Mesothelial cell of epicardium (in vitro differentiated cells): ENCODE measurements around the gene ST6GAL1. TPM values are rescaled to one million over a fixed set of nuclear protein-coding genes. Genes with fewer than 3 reads are reported as not detected.

ENCODE experiments used
- DNase-seq, 2 experiments: peaks; one replicate each; pipeline ENCODE4 v3.0.0; 2021; ENCODE audit warnings: low spot score in 2 of 2; ENCODE audit not compliant: unreplicated experiment in 2 of 2
- H3K27ac Mint-ChIP-seq: 2 replicates; pipeline ENCODE4 v1.8.0; 2021; ENCODE audit warnings: mixed read lengths
- H3K27me3 Mint-ChIP-seq: 2 replicates; pipeline ENCODE4 v1.8.0; 2021; ENCODE audit warnings: low read depth, mixed read lengths
- H3K36me3 Mint-ChIP-seq: 2 replicates; pipeline ENCODE4 v1.8.0; 2021; ENCODE audit warnings: mixed read lengths
- H3K4me1 Mint-ChIP-seq: 2 replicates; pipeline ENCODE4 v1.8.0; 2021; ENCODE audit warnings: mixed read lengths
- H3K4me3 Mint-ChIP-seq: 2 replicates; pipeline ENCODE4 v1.8.0; 2021; ENCODE audit warnings: mild to moderate bottlenecking, moderate library complexity, mixed read lengths
- H3K9me3 Mint-ChIP-seq: 2 replicates; pipeline ENCODE4 v1.8.0; 2021; ENCODE audit warnings: mixed read lengths
- total RNA-seq: library from RNA; stranded (reverse); gene quantifications from 3 replicates; pipeline ENCODE4 v1.2.1, GENCODE V29; 2021
- TF ChIP-seq, protein P1 (sequence below): fragments of 200-600 bp; sonication (generic); IDR thresholded peaks from one replicate; pipeline ENCODE4 v1.5.0; 2021; ENCODE audit warnings: antibody characterized with exemption; ENCODE audit not compliant: unreplicated experiment

The ST6GAL1 gene
- total RNA-seq, 1 donor from 2014 or later: 50.3 TPM

DNA sequence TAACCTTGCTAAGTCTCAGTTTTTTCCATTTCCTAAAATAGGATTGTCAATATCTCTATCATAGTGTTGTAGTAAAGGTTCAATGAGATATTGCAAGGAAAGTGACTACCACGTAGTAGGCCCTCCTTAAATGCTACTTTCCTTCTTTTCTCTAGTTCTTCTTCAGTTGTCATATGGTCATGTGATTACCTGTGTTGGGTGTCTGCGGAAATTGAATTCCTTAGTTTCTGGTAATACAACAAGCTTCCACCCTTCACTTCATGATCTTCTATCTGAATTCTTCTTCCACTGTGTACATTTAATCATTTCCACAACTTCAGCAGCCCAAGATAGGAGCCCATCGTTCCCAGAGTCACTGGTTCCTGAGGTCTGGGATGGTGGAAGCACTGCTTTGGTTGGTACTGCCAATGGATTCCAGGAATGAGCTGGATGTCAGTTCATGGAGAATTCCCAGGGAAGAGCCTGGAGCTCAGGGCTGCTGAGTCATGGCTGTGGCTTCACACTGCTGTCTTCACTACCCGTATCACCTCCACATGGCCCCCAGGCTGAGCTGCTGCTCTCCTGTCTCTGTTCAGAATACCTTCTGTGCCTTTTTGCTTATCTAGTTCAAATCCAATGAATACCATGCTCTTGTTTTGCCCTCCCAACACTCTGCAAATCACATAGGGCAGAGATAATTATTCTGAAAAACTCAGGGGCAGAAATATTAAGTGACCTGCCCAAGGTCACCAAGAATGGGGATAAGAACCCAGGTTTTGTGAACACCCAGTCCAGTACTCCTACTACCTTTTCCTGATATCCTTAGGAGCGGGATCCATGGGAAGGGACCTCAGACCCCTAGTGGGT is 110.4 kb downstream of the ST6GAL1 start:
- TF ChIP-seq, protein P1, sequence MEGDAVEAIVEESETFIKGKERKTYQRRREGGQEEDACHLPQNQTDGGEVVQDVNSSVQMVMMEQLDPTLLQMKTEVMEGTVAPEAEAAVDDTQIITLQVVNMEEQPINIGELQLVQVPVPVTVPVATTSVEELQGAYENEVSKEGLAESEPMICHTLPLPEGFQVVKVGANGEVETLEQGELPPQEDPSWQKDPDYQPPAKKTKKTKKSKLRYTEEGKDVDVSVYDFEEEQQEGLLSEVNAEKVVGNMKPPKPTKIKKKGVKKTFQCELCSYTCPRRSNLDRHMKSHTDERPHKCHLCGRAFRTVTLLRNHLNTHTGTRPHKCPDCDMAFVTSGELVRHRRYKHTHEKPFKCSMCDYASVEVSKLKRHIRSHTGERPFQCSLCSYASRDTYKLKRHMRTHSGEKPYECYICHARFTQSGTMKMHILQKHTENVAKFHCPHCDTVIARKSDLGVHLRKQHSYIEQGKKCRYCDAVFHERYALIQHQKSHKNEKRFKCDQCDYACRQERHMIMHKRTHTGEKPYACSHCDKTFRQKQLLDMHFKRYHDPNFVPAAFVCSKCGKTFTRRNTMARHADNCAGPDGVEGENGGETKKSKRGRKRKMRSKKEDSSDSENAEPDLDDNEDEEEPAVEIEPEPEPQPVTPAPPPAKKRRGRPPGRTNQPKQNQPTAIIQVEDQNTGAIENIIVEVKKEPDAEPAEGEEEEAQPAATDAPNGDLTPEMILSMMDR: no peak
- no peak for DNase-seq
- Mint-ChIP-seq H3K27ac (no peak overlapping the region), H3K4me1 (peaks cover 2% of the 10 kb centered on the region), H3K27me3 (no peaks in the 10 kb centered on the region), H3K36me3 (peaks cover 45% of the 10 kb centered on the region), H3K9me3 (peaks cover 3% of the 10 kb centered on the region), H3K4me3 (no peak overlapping the region)

GRCh38 chr3:187041362-187042307 is 111.3 kb downstream of the ST6GAL1 start:
- Mint-ChIP-seq H3K27ac (no peak overlapping the region), H3K9me3 (no peaks in the 10 kb centered on the region), H3K4me3 (no peak overlapping the region), H3K36me3 (peaks cover 46% of the 10 kb centered on the region), H3K4me1 (peaks cover 2% of the 10 kb centered on the region), H3K27me3 (no peaks in the 10 kb centered on the region)
- no peak for DNase-seq
- TF ChIP-seq, protein P1: no peak

- Mint-ChIP-seq H3K27me3 (no peaks in the 10 kb centered on the region), H3K4me1 (peaks cover 2% of the 10 kb centered on the region), H3K4me3 (no peak overlapping the region), H3K9me3 (no peaks in the 10 kb centered on the region), H3K36me3 (peaks cover 47% of the 10 kb centered on the region), H3K27ac (no peak overlapping the region)
- TF ChIP-seq, protein P1: no peak
- DNase-seq: no peak
Measured at GRCh38 chr3:187042346-187042745, 112.0 kb downstream of the ST6GAL1 start.

- Mint-ChIP-seq H3K9me3 (no peaks in the 10 kb centered on the region), H3K27ac (no peak overlapping the region)
- DNase-seq: no peak
Measured at GRCh38 chr3:187042874-187043458, 112.6 kb downstream of the ST6GAL1 start.

DNA sequence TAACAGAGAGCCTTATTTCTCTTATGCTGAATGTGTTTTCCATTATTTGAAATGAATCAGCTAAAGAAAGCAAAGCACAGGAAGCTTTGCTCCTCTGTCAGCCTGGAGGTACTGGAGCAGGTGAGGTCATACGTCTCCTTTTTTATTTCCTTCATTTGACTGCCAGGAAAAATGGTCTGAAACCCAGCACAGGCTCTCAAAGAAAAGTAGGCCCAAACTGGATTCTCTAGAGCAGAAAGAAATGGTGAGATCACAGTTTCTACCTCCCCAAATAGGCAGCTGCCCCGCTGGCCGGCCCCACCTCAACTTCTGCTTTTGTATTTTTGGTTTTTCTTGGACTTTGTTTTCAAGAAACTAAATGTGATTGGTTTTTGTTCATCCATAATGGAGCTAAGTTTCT is 113.9 kb downstream of the ST6GAL1 start:
- Mint-ChIP-seq H3K36me3 (peaks cover 50% of the 10 kb centered on the region), H3K9me3 (peaks cover 5% of the 10 kb centered on the region), H3K4me3 (no peak overlapping the region), H3K27ac (peak overlapping the region; percentile 64), H3K27me3 (no peaks in the 10 kb centered on the region), H3K4me1 (peaks cover 2% of the 10 kb centered on the region)
- DNase-seq: no peak
- TF ChIP-seq, protein P1: no peak

More at GRCh38 chr3:187042874-187043458, 112.6 kb downstream of the ST6GAL1 start:
- no peaks in the 10 kb centered on the region for H3K27me3 Mint-ChIP-seq
- H3K36me3 Mint-ChIP-seq: peaks cover 49% of the 10 kb centered on the region
- peaks cover 2% of the 10 kb centered on the region for H3K4me1 Mint-ChIP-seq
- TF ChIP-seq, protein P1: no peak
- H3K4me3 Mint-ChIP-seq: no peak overlapping the region
